ENCODE results near the gene CELA3A.
"Not testable (repeated sequence)": the region's sequence is repeated elsewhere in the genome, so short reads cannot be mapped to it uniquely, and the experiment has no call there.

CELA3A gene

GRCh38 chr1:22026924-22027289, 25.4 kb downstream of the CELA3A start:
- H4K20me1 ChIP-seq (ENCODE audit: insufficient read depth) = no peaks in the 10 kb centered on the region
- no peaks in the 10 kb centered on the region for H3K27me3 ChIP-seq (ENCODE audit: insufficient read depth, low read depth)
- no peak overlapping the region for H3K4me3 ChIP-seq (IDR thresholded peaks at IDR 0.05; ENCODE audit: insufficient read depth, low read depth, low read length)
- TF ChIP-seq CTCF (conservative IDR thresholded peaks at IDR 0.05; ENCODE audit: low read depth, low read length) = no peak
- H3K27ac ChIP-seq = no peak overlapping the region; the same call in 1 of the 2 replicates
- no peak overlapping the region; the same call in 1 of the 2 replicates for H3K4me2 ChIP-seq
- H3K9ac ChIP-seq = no peak overlapping the region
- peaks cover 19% of the 10 kb centered on the region for H3K4me1 ChIP-seq (ENCODE audit: low read depth, poor library complexity, severe bottlenecking)
- no peak overlapping the region for H2AFZ ChIP-seq (ENCODE audit: low read depth)
- H3K79me2 ChIP-seq (ENCODE audit: insufficient read depth, low read depth) = no peaks in the 10 kb centered on the region
- H3K36me3 ChIP-seq (ENCODE audit: insufficient read depth) = no peaks in the 10 kb centered on the region

- H3K4me3 ChIP-seq (IDR thresholded peaks at IDR 0.05; ENCODE audit: insufficient read depth, low read depth, low read length) = no peak overlapping the region
- no peak overlapping the region for H3K4me2 ChIP-seq
- no peak overlapping the region for H3K27ac ChIP-seq
- no peaks in the 10 kb centered on the region for H3K36me3 ChIP-seq (ENCODE audit: insufficient read depth)
- H3K4me1 ChIP-seq (ENCODE audit: low read depth, poor library complexity, severe bottlenecking) = peaks cover 8% of the 10 kb centered on the region
- no peaks in the 10 kb centered on the region for H3K79me2 ChIP-seq (ENCODE audit: insufficient read depth, low read depth)
- no peaks in the 10 kb centered on the region for H3K27me3 ChIP-seq (ENCODE audit: insufficient read depth, low read depth)
- TF ChIP-seq CTCF (conservative IDR thresholded peaks at IDR 0.05; ENCODE audit: low read depth, low read length) = no peak
- H4K20me1 ChIP-seq (ENCODE audit: insufficient read depth) = no peaks in the 10 kb centered on the region
- no peak overlapping the region for H2AFZ ChIP-seq (ENCODE audit: low read depth)
- no peak overlapping the region for H3K9ac ChIP-seq
Observed at GRCh38 chr1:22030057-22030456, 28.6 kb downstream of the CELA3A start.

- no peaks in the 10 kb centered on the region for H3K79me2 ChIP-seq (ENCODE audit: insufficient read depth, low read depth)
Observed at GRCh38 chr1:22030473-22030872, 29.0 kb downstream of the CELA3A start.

GRCh38 chr1:22031214-22031962, 29.9 kb downstream of the CELA3A start:
- Histone ChIP-seq H3K4me1 (ENCODE audit: low read depth, poor library complexity, severe bottlenecking) (peaks cover 6% of the 10 kb centered on the region), H3K27ac (no peak overlapping the region), H3K4me3 (IDR thresholded peaks at IDR 0.05; ENCODE audit: insufficient read depth, low read depth, low read length) (no peak overlapping the region), H3K4me2 (no peak overlapping the region), H3K9ac (no peak overlapping the region), H3K36me3 (ENCODE audit: insufficient read depth) (no peaks in the 10 kb centered on the region), H4K20me1 (ENCODE audit: insufficient read depth) (no peaks in the 10 kb centered on the region), H3K27me3 (ENCODE audit: insufficient read depth, low read depth) (no peaks in the 10 kb centered on the region), H3K79me2 (ENCODE audit: insufficient read depth, low read depth) (no peaks in the 10 kb centered on the region), H2AFZ (ENCODE audit: low read depth) (no peak overlapping the region)
- no peak for TF ChIP-seq CTCF (conservative IDR thresholded peaks at IDR 0.05; ENCODE audit: low read depth, low read length)

More at GRCh38 chr1:22030473-22030872, 29.0 kb downstream of the CELA3A start:
- Histone ChIP-seq H3K4me2 (no peak overlapping the region), H3K27me3 (ENCODE audit: insufficient read depth, low read depth) (no peaks in the 10 kb centered on the region), H3K27ac (no peak overlapping the region), H2AFZ (ENCODE audit: low read depth) (no peak overlapping the region), H3K4me3 (IDR thresholded peaks at IDR 0.05; ENCODE audit: insufficient read depth, low read depth, low read length) (no peak overlapping the region), H3K9ac (no peak overlapping the region), H4K20me1 (ENCODE audit: insufficient read depth) (no peaks in the 10 kb centered on the region), H3K4me1 (ENCODE audit: low read depth, poor library complexity, severe bottlenecking) (peaks cover 8% of the 10 kb centered on the region), H3K36me3 (ENCODE audit: insufficient read depth) (no peaks in the 10 kb centered on the region)
- no peak for TF ChIP-seq CTCF (conservative IDR thresholded peaks at IDR 0.05; ENCODE audit: low read depth, low read length)

- not testable (repeated sequence) for H4K20me1 ChIP-seq (ENCODE audit: insufficient read depth); H3K79me2 ChIP-seq (ENCODE audit: insufficient read depth, low read depth); H3K27ac ChIP-seq; H3K9ac ChIP-seq; H3K4me3 ChIP-seq (IDR thresholded peaks at IDR 0.05; ENCODE audit: insufficient read depth, low read depth, low read length); H3K27me3 ChIP-seq (ENCODE audit: insufficient read depth, low read depth); H3K36me3 ChIP-seq (ENCODE audit: insufficient read depth); H2AFZ ChIP-seq (ENCODE audit: low read depth); H3K4me2 ChIP-seq
- H3K4me1 ChIP-seq (ENCODE audit: low read depth, poor library complexity, severe bottlenecking) = peaks cover 13% of the 10 kb centered on the region
Observed at GRCh38 chr1:22034834-22035233, 33.4 kb downstream of the CELA3A start.

Data from KMS-11 (cell line).